LNCaP clone FGC (cell line): ENCODE measurements around the gene SEC22C.
A peak's percentile ranks its signal among the peaks of the same experiment; 100 is the strongest.

Source experiments
- DNase-seq: peaks from one replicate; pipeline ENCODE4 v3.0.0-alpha.2; 2011; ENCODE audit warnings: low read depth
- H3K4me3 ChIP-seq: 2 replicates; pipeline ENCODE4 v1.5.1; 2011; ENCODE audit warnings: mild to moderate bottlenecking, low read depth, low read length, control low read depth
- CTCF ChIP-seq: IDR thresholded peaks from 2 replicates; pipeline ENCODE4 v1.5.1; 2012; ENCODE audit warnings: mild to moderate bottlenecking; ENCODE audit not compliant: control insufficient read depth, insufficient read depth; ENCODE audit errors: extremely low read depth

The SEC22C gene

GRCh38 chr3:42545284-42545900 is 36.4 kb downstream of the SEC22C start:
- no peak for DNase-seq
- no peak for TF ChIP-seq CTCF
- H3K4me3 ChIP-seq: no peak overlapping the region

GRCh38 chr3:42544492-42545283 is 37.1 kb downstream of the SEC22C start:
- TF ChIP-seq CTCF: 0 out of 2 replicates have a peak, but pooled peaks have one; percentile 8
- H3K4me3 ChIP-seq: no peak overlapping the region
- DNase-seq: peak; percentile 95

- no peak for DNase-seq
- no peak for TF ChIP-seq CTCF
- no peak overlapping the region for H3K4me3 ChIP-seq
Measured at GRCh38 chr3:42541079-42541478, 40.7 kb downstream of the SEC22C start.

GRCh38 chr3:42539871-42540714 is 41.7 kb downstream of the SEC22C start:
- TF ChIP-seq CTCF: peak; percentile 75
- no peak overlapping the region for H3K4me3 ChIP-seq
- DNase-seq: no peak

GRCh38 chr3:42537350-42537749 is 44.4 kb downstream of the SEC22C start:
- no peak for DNase-seq
- H3K4me3 ChIP-seq: no peak overlapping the region
- TF ChIP-seq CTCF: no peak

GRCh38 chr3:42535981-42536784 is 45.6 kb downstream of the SEC22C start:
- no peak for DNase-seq
- peak; percentile 52 for TF ChIP-seq CTCF
- H3K4me3 ChIP-seq: no peak overlapping the region
